GM19452 (cell line): Measurements from ENCODE around the gene PDGFA.

Experiments used
- ATAC-seq: cut with Tn5 transposase; IDR thresholded peaks from one replicate; pipeline ENCODE4 v1.9.1; 2021; ENCODE audit not compliant: unreplicated experiment

Gene PDGFA

DNA sequence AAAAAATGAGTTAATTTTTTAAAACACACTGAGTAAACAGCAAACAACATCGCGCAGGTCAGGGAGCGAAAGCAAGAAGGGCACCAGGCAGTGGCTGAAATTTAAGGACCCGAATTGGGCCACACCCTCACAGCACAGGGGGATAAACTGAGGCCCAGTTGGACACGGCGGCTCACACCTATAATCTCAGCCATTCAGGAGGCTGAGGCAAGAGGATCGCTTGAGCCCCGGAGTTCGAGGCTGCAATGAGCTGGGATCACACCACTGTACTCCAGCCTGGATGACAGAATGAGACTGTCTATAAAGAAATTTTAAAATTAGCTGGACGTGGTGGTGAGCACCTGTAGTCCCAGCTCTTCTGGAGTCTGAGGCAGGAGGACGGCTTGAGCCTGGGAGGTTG is 69.6 kb downstream of the PDGFA start:
- no peak for ATAC-seq

DNA sequence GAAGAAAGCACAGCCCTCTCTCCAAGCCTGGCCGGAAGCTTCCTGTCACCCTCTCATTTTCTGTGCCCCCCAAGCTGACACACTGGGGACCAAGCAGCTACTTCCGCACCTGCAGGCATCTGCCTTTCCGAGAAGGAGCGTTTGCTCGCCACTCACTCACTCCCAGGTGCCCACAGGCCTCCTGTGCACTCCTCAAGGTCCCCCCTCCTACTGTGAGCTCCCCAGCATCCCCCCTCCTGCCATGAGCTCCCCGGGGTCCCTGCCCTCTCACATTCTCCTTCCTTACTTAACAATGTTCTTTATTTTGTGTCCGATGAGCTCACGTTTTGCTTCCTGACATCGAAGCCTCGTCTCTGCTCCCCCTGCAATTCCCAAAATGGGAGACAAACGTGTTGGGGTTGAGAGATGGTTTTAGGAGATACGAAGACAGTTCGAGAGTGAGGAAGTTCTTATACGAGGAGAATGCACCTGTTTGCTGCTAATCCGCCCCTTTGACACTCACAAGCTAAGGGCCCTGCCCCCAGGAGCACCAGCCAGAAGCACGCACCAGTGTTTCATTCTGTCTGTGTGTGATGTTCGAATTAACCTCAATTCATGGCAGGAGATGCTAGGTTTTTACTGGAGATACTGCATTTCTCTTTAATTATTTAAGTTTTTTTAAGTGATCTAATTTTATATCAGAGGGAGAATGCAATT is 70.2 kb downstream of the PDGFA start:
- no peak for ATAC-seq

DNA sequence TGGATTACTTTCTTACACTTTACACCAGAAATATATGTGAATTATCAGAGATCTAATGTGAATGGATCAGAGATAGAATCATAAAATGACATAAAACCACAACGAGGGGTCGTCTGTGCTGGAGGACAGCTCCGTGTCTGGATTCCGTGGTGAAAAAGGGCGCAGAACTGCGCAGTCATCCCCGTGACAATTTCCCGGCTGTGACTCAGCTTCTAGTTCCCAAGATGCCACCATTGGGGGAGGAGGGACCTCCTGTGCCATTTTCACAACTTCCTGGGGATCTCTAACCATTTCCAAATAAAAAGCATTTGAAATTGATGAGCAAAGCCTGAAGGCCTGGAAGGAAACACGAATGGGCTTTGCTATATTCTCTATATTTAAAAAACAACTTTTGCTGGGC is 72.1 kb downstream of the PDGFA start:
- no peak for ATAC-seq
